DMS53 treated with DMSO at 0.1 percent for 48 hours (cell line): ENCODE measurements around the gene ADAM17.
"Not testable (repeated sequence)": the region's sequence is repeated elsewhere in the genome, so short reads cannot be mapped to it uniquely, and the experiment has no call there.

Source experiments
- DNase-seq: peaks from one replicate; lab custom pipeline; 2025; ENCODE audit not compliant: unreplicated experiment; lab: John Stamatoyannopoulos, UW

Gene ADAM17

DNA sequence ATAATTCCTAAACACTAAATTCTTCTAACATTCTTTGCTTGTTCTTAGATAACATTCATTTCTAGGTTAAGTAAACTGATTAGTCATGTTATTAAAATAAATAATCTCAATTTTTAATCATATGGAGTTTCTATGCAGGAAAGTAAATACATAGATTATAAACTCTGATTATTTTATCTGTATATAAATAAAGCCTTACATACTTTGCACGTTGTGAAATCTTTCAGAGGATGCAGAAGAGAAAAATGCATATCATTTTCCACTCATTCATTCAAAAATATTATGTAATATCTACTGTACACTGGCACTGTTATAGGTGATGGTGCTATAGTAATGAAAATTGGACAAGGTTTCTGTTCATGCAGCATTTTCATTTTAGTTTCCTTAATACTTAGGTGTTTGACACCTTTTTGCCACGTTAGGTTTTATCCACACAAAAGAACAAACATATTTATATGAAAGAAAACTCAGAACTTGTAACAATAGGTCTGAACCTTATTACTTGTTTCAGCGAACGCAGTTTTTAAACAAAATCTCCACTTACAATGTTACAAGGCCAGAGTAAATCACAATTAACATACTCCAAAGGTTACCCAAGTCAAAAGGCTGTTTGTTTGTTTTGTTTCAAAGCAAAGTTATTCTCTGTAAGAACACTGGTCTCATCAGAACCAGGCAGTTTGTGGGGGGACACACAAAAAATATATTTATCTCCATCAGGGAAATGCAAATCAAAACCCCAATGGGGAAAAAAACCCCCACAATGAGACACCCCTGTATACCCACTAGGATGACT is 27.4 kb downstream of the ADAM17 start:
- DNase-seq = no peak

DNA sequence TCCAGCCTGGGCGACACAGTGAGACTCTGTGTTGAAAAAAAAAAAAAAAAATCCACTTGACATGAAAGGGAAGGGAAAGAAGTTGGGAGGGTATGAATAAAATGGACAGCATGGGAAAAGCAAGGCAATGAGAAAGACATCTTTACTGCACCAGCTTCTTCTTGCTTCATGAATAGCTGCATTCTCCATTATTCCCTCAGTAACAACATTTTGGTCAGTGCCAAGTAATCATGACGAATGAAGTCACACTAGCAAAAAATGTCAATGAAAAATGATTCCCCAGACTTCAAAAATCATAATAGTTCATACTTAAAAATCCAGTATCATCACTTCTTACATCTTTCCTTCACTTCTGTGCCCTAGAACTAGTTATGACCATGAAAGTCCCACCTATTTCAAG is 30.4 kb downstream of the ADAM17 start:
- no peak for DNase-seq

DNA sequence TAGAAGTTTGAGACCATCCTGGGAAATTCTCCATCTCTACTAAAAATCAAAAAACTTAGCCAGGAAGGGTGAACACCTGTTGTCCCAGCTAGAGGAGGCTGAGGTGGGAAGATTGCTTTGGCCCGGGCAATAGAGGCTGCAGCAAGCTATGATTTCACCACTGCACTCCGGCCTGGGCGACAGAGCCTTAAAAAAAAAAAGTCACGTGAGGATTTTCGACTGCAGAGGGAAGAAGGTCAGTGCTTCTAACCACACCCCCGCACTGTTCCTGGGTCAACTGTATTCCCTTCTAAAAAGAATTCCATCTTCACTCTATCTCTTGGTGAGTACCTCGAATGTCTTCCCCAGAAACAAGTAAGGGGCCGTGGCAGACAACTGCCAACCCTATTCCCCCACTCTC is 31.3 kb downstream of the ADAM17 start:
- DNase-seq = no peak

DNA sequence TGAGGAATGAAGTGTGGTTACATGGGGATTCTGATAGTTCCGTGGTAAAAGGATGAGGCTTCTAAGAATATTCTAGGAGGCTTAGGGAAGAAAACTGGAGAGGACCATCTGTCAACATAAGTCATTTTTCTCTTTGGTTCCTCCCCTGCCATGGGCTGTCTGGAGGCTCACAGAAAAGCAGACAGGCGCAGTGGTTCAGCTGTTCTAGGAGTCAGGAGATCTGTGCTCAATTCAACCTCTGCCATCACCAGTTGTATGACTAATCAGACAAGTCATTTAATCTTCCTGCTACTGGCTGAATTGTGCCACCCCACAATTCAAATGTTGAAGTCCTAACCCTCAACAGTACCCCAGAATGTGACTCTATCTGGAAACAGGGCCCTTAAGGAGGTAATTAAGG is 36.4 kb downstream of the ADAM17 start:
- DNase-seq = no peak

DNA sequence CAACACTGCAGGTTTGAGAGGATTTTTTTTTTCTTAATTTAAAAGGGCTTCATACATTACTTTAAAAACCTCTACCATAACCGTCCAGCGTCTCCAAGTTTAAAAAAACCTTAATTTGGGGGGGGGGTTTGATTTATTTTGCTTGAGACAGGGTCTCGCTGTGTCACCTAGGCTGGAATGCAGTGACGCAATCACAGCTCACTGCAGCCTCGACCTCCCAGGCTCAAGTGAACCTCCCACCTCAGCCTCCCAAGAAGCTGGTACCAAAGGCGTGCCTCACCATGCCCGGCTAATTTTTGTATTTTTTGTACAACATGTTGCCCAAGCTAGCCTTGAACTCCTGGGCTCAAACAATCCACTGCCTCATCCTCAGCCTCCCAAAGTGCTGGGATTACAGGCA is 36.9 kb downstream of the ADAM17 start:
- DNase-seq = no peak

DNA sequence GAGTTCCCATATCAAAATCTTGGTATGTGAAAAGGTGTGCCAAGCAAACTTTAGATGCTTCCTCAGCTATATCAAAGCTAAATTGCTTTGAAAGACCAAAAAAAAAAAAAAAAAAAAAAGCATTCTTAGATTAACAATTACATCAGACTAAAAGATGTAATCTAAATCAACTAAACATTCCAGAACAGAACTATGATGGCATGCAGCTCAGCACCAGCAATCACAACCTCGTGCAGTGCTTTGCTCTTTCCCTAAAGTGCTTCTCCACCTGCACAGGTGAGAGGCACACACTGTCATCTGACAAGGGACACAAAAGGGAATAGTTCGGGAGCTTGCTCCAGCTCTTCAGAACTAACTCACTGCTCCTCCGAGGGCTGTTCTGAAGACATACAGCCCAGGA is 37.5 kb downstream of the ADAM17 start:
- DNase-seq = no peak

DNA sequence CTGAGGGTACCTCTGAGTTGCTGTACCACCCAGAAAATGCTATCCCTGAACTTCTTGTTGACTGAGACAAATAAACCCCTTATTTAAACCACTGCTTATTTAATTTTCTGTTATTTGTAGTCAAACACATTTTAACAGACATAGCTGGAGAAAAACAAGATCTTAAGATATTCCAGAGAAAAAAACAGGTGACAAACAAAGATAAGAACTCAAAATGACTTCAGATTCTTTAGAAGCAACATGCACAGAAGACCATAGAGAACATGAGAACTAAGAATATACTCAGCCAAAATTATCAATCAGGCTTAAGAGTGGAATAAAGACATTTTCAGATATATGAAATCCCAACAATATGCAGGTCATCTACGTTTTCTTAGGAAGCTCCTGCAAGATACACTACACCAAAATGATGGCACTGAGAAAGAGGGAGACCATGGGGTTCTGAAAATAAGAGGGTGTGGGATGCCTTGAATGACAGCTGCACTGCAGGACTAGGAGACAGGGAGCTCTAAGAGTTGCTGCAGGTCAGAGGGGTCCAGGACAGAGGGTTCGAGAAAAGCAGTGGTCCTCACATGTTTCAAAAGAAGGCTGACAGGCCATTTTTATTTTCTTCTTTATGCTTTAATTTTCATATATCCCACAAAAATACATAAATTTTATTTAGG is 38.4 kb downstream of the ADAM17 start:
- DNase-seq = no peak

DNA sequence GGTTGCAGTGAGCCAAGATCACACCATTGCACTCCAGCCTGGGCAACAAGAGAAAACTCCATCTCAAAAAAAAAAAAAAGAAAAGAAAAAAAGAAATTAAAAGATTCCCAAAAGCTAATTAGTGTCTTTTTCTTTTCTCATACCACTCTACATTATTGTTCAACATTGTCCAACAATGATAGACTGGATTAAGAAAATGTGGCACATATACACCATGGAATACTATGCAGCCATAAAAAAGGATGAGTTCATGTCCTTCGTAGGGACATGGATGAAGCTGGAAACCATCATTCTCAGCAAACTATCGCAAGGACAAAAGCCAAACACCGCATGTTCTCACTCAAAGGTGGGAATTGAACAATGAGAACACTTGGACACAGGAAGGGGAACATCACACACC is 41.7 kb downstream of the ADAM17 start:
- DNase-seq = not testable (repeated sequence)

DNA sequence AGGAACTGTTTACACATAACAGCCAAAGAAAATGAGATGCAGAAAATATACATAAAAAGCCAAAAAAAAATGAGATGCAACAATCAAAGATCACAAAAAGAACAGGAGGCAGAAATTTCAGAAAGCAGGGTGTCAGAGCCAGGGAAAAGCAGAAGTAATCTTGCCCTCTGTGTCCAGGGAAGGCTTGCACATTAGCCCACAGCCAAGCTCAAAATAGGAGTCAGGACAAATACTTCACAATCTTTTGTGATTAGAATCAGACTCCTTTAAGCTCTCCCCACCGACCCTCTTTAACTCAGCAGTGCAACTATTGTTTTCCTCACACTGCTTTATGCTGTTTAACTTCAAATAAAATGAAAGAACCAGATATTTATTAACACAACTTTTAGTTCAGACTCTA is 46.7 kb downstream of the ADAM17 start:
- no peak for DNase-seq

DNA sequence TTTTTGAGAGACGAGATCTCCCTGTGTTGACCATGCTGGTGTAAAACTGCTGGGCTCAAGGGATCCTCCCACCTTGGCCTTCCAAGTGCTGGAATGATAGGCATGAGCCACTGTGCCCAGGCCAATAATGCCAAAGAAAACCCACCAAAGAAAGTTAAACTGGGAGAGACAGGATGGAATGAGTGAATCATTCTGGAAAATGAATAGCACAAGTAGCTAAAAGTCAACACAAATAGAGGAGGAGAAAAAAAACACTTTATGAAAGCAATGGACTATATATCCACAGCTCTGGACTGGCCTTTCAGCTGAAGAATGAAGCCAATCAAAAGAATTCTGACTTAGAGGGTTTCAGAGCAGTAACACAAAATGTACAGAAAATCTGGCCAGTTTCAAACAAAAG is 57.4 kb downstream of the ADAM17 start:
- no peak for DNase-seq

DNA sequence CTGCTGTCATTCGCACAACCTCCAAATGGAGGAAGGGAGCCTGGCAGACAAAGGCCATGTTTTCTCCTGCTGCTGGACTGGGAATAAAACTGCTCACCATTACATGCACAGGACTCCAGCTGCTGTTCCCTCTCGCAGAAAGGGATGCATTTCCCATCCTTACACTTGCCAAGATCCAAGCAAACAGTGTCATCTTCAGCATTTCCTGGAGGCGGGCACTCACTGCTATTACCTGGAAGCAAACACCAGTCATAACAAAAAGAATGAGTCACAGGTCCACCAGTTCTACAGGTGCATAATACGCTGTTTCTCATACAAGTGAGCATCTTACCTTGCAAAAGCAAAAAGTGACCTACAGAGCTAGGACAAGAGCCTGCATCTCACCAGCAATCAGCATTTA is 58.6 kb downstream of the ADAM17 start:
- DNase-seq = peak; percentile 92

DNA sequence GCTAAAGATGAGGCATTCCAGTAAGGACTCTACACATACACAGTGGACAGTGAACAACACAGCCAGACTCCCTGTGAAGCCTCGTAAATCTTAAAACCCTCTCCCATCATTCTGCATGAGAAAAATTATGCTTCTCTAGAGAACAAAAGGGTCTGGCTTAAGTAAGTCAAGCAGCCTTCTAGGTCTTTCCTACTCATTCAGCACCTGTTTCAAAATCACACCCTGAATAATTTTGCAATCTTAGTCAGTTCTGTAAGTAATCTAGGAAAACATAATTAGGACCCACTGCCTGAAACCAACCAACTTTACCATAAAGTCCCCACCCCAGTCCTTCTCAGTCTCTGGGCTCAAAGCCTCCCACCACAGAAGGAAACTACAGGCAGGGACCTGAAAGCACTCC is 61.5 kb downstream of the ADAM17 start:
- DNase-seq = no peak

DNA sequence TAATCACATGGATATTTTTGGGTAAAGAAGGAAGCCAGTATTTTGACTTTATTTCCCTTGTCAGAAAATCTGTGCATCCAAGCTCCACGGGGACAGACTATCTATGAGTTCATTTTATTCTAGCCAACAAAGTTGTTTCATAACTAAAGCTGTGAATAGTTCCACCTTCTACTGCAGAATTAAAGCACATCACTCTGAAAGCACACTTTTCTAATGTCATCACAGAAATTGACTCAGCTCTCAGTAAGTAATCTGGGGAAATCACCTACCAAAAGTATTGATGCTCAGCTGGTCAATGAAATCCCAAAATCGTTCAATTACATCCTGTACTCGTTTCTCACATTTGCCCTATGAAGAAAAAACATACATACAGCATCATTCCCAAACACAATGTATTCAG is 62.2 kb downstream of the ADAM17 start:
- no peak for DNase-seq

DNA sequence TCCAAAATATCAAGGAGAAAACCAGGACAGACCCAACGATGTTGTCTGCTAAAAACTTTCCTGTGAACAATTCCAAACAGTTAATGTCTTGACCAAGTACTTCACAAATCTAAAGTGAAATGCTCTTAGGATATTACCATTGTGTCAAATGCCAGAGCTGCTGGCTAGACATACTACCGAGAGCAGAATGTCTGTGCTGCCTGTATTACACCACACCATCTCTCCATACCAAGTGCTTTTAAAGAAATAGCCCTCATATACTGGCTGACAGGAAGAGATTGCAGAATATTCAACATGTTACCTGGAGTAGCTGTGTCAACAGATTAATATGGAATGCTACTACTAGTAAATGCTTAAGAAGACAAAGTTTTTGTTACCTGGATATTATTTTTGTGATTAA is 62.7 kb downstream of the ADAM17 start:
- DNase-seq = no peak

DNA sequence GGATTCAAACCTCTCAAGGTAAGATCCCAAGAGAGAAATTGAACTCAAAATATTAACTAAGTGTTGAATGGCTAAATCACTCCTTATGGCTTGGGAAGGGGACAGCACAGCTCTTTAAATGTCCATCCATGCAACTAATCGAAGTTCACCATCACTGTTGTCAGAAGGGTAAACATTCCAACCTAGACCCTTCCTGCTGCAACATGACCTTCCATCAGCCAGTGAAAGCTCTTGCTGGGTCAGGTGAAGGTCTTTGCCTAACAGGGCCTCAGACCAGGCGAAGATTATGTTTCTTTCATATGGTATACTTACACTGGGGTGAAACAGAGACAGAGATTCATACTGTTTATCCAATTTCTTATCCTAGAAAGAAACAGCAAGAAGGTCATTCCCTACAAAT is 64.8 kb downstream of the ADAM17 start:
- no peak for DNase-seq

DNA sequence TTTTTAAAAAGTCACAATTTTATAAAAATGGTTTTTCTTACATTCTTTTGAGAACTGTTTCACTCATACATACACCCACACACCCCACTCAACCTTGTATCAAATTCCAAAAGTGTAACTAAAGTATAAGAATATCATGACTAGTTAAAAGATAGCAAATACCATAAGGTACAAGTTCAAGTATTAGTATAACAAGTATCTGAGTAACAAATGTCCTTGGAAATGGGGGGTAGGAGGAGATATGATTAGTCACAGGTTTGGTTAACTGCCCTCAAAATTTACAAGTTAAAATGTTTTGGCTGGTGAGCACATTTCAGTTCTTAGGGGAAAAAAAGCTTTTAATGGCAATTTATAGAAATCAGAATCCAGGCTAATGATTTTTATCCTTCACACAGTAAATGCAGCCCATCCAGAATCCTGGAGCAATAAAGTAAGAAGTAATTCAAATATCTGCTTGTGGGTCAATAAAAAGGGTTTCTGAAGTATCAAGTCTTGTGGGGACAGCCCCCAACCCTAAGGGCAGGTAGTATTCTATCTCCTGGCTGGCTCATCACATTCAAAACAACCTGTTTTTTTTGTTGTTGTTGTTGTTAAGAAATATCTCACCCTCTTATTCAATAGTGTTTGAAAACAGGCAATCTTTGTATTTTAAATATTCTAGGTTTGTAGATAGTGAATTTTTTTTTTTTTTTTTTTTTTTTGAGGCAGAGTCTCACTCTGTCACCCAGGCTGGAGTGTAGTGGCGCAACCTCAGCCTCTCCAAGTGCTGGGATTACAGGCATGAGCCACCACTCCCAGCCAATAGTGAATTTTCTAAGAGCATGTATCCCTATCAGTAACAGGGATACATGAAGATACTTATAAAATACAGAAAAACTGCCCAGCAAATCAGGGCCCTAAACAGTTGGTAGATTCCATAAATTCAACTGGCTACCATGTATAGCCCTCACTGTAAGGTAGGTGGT is 66.8 kb downstream of the ADAM17 start:
- DNase-seq = no peak

DNA sequence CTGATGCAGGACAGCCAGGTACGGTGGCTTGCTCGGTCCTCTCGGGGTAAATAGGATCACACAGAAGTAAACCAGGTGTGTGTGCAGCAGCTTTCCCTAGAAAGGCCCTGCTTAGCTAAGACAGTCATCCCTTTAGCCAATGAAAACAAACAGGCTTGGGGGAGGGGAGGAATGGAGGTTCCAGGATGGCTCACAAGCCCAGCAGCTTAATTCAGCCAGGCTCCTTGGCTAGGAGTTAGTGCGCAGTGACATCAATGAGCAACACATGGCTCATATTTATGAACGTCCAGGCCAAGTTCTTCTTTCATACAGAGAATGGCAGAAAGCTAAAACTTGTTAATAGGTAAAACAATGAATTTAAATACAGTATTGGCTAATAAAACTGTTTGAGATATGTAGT is 71.1 kb downstream of the ADAM17 start:
- no peak for DNase-seq

DNA sequence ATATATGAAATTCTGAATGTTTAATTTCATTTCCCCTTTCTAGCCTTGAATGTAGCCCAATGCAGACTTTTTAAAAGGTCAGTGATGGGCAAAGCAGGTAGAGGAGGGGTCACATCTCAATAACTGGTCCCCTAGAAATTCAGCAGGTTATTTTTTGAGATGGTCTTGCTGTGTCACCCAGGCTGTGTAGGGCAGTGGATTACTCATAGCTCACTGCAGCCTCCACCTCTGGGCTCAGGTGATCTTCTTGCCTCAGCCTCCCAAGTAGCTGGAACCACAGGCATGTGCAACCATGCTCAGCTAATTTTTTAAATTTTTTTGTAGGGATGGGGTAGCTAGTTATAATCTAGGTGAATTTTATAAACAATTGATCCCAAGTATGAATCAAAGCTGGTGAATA is 72.5 kb downstream of the ADAM17 start:
- no peak for DNase-seq

DNA sequence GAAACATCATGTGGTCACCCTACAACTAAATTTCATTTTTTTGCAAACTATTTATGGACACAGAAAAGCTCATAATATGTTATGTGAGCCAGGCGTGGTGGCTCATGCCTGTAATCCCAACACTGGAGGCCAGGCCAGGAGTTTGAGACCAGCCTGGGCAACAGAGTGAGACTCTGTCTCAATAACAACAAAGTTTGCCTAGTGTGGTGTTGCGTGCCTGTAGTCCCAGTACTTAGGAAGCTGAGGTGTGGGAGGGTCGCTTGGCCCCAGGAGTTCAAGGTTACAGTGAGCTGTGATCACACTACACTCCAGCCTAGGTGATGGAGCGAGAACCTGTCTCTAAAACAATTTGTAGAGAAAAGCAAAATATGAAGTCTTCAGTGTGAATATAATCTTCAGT is 75.5 kb downstream of the ADAM17 start:
- no peak for DNase-seq

DNA sequence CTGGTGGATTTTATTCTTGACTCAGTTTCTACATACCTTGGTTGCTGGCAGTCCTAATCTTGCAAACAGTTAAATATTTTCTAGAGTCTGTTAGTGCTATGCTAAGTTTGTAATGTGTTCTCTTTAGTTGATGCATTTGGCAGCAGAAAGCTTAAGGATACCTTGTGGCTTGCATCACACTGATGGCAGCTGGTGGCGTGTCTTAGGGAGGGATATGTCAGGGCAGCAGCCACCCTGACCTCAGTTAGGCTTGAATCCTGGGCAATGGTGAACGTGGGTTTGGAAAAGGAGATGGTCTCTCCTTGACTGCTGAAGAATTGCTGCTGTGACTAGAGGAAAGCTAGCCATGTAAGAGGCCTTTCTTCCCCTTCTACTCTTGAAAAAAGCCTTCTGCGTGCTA is 77.1 kb downstream of the ADAM17 start:
- DNase-seq = no peak

DNA sequence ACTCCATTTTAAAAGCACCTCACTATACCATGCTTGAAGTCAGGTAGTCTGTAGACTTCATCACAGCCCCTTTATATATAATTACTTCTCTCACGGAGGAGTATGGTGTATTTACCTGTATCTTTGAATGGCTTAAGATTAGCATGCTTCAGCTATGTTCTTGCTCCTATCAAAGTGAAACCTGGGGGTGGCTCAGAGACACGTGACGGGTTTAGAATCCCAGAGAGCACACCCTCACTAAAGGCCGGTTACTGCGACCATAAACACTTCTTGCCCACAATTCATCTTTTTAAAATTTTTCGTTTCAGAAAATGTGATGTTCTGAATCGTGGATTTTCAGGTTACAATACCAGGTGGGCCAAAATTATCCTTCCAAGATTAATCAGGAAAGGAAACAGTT is 77.7 kb downstream of the ADAM17 start:
- DNase-seq = no peak
